Naive thymus-derived CD4-positive, alpha-beta T cell (primary cell): ENCODE results near the gene DCTD. TPM values are rescaled to one million over a fixed set of nuclear protein-coding genes. Genes with fewer than 3 reads are reported as not detected.
"Not testable (repeated sequence)": the region's sequence is repeated elsewhere in the genome, so short reads cannot be mapped to it uniquely, and the experiment has no call there.

Experiments used
- ATAC-seq: fragments of 150-1000 bp; cut with Tn5 transposase; 2 replicates; pipeline ENCODE4 v1.10.0; 2021; ENCODE audit warnings: mild to moderate bottlenecking, moderate library complexity
- CTCF ChIA-PET: fragments of 350-600 bp; sonication (Branson Sonifier 250); formaldehyde crosslinking; loops from one replicate; lab custom pipeline; 2021; ENCODE audit warnings: antibody characterized with exemption; lab: Charles Lee
- POLR2A ChIA-PET: fragments of 350-600 bp; sonication (Branson Sonifier 250); formaldehyde crosslinking; loops from one replicate; lab custom pipeline; 2021; ENCODE audit warnings: antibody characterized with exemption, inconsistent platforms; lab: Charles Lee
- DNase-seq, 9 donors: peaks; one replicate each; pipeline versions ENCODE4 v3.0.0 to v3.0.0-alpha.2; 2020 to 2022; ENCODE audit warnings: mixed read lengths in 1 of 9
- H3K27ac ChIP-seq: one replicate; pipeline ENCODE4 v1.7.0; 2013; ENCODE audit warnings: mild to moderate bottlenecking, low read depth, low read length, moderate library complexity
- H3K27me3 ChIP-seq, 2 donors: one replicate each; pipeline ENCODE4 v1.7.0; 2013; ENCODE audit warnings: low read length in 2 of 2, mild to moderate bottlenecking in 2 of 2, moderate library complexity in 2 of 2; ENCODE audit not compliant: control insufficient read depth in 2 of 2, insufficient read depth in 2 of 2
- H3K36me3 ChIP-seq, 3 experiments: 1 replicate in 2 of 3; 2 replicates in 1 of 3; pipeline ENCODE4 v1.7.0; 2013; ENCODE audit warnings: low read length in 3 of 3, mild to moderate bottlenecking in 3 of 3, moderate library complexity in 1 of 3; ENCODE audit not compliant: insufficient read depth in 3 of 3, control insufficient read depth in 2 of 3
- H3K4me1 ChIP-seq, 2 donors: one replicate each; pipeline ENCODE4 v1.7.0; 2013; ENCODE audit warnings: low read length in 2 of 2, mild to moderate bottlenecking in 2 of 2, moderate library complexity in 1 of 2; ENCODE audit not compliant: control insufficient read depth in 2 of 2, insufficient read depth in 2 of 2
- H3K4me3 ChIP-seq: 2 replicates; pipeline ENCODE4 v1.7.0; 2013; ENCODE audit warnings: mild to moderate bottlenecking, low read length
- H3K9me3 ChIP-seq, 3 experiments: 1 replicate in 2 of 3; 2 replicates in 1 of 3; pipeline ENCODE4 v1.7.0; 2013; ENCODE audit warnings: low read length in 3 of 3; ENCODE audit not compliant: control insufficient read depth in 2 of 3
- H3K27ac Mint-ChIP-seq, 9 donors: one replicate each; pipeline ENCODE4 v1.8.0; 2020 to 2022; ENCODE audit warnings: mixed read lengths in 9 of 9, mild to moderate bottlenecking in 8 of 9, moderate library complexity in 5 of 9, inconsistent platforms in 2 of 9
- H3K27me3 Mint-ChIP-seq, 5 donors: one replicate each; pipeline ENCODE4 v1.8.0; 2021 to 2022; ENCODE audit warnings: mixed read lengths in 5 of 5, mild to moderate bottlenecking in 1 of 5
- H3K36me3 Mint-ChIP-seq, 5 donors: one replicate each; pipeline ENCODE4 v1.8.0; 2020 to 2022; ENCODE audit warnings: mixed read lengths in 5 of 5, mild to moderate bottlenecking in 3 of 5, inconsistent platforms in 1 of 5
- H3K4me1 Mint-ChIP-seq, 7 donors: one replicate each; pipeline ENCODE4 v1.8.0; 2020 to 2022; ENCODE audit warnings: mixed read lengths in 7 of 7, mild to moderate bottlenecking in 3 of 7, inconsistent platforms in 1 of 7
- H3K4me3 Mint-ChIP-seq, 10 donors: one replicate each; pipeline ENCODE4 v1.8.0; 2020 to 2022; ENCODE audit warnings: mild to moderate bottlenecking in 10 of 10, mixed read lengths in 10 of 10, moderate library complexity in 6 of 10, inconsistent platforms in 2 of 10
- H3K9me3 Mint-ChIP-seq, 11 donors: one replicate each; pipeline ENCODE4 v1.8.0; 2020 to 2022; ENCODE audit warnings: mixed read lengths in 11 of 11, mild to moderate bottlenecking in 4 of 11, inconsistent platforms in 1 of 11, moderate library complexity in 1 of 11
- intact Hi-C, 2 donors: fragments of 100-400 bp; cut with micrococcal nuclease; formaldehyde crosslinking; loops; one replicate each; pipeline ENCODE4 v1.15.1; 2023
- polyA plus RNA-seq, 2 donors: library from polyadenylated mRNA; unstranded; fragments of 300-500 nt; fragmentation: Illumina TruSeq; gene quantifications; one replicate each; pipeline ENCODE4 v1.2.3, GENCODE V29; 2021
- total RNA-seq, 6 experiments: library from RNA in 5 of 6; stranded (reverse) in 5 of 6; gene quantifications; 1 replicate in 5 of 6; 2 replicates in 1 of 6; pipeline ENCODE4 v1.2.3 and lab custom pipeline; 2021 to 2026

The DCTD gene
- total and polyA plus RNA-seq, 7 experiments from 2014 or later, result 61.4 to 84.7 (median 70.6) TPM

GRCh38 chr4:182900021-182900420 is 17.2 kb downstream of the DCTD start:
- H3K4me1 ChIP-seq, H3K27me3 Mint-ChIP-seq, H3K9me3 Mint-ChIP-seq, CTCF ChIA-PET, H3K4me1 Mint-ChIP-seq, DNase-seq, ATAC-seq, H3K4me3 ChIP-seq, H3K27me3 ChIP-seq, H3K9me3 ChIP-seq, H3K27ac ChIP-seq, H3K4me3 Mint-ChIP-seq, intact Hi-C loops: not testable (repeated sequence)
- peaks cover 0 to 68% (median 16%) of the 10 kb centered on the region in 3 experiments for H3K36me3 ChIP-seq
- H3K36me3 Mint-ChIP-seq, result peaks cover 2 to 61% (median 35%) of the 10 kb centered on the region in 5 donors
- POLR2A ChIA-PET, result interaction anchor here (0.7 kb wide), 1 partner anchor 19 kb away, joined by 4 read pairs; no protein-coding TSS in a partner anchor
- H3K27ac Mint-ChIP-seq, result peak overlapping the region in 1 of 9 donors; percentile 12

DNA sequence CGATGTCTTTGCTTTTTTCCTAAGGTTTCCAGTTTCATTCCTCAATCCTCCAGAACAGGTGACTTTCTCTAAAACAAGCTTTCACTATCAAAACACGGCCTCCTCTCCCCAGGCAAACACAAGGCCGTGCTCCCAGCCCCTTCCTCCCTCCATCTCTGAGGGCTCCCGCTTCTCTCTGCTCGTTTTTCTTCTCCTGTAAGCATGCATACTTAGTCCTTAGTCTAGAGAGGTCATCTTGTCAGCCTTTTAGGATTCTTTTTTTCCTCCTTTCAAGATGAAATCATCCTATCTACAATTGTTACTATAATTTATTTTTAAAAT is 18.7 kb downstream of the DCTD start:
- H3K9me3 ChIP-seq, result no peaks in the 10 kb centered on the region
- Mint-ChIP-seq H3K4me3 (no peak overlapping the region), H3K4me1 (peaks cover 0 to 4% (median 0%) of the 10 kb centered on the region in 7 donors), H3K36me3 (peaks cover 2 to 64% (median 37%) of the 10 kb centered on the region in 5 donors), H3K27ac (peak overlapping the region in 2 of 9 donors; percentile 31 to 45), H3K9me3 (no peaks in the 10 kb centered on the region), H3K27me3 (no peaks in the 10 kb centered on the region)
- intact Hi-C loops, result no loop called here
- H3K4me3 ChIP-seq, result no peak overlapping the region
- H3K27ac ChIP-seq, result no peak overlapping the region
- ChIA-PET CTCF (no interaction called here), POLR2A (interaction anchor here (0.7 kb wide), 1 partner anchor 9 kb away, joined by 5 read pairs; no protein-coding TSS in a partner anchor)
- H3K27me3 ChIP-seq, result no peaks in the 10 kb centered on the region
- no peaks in the 10 kb centered on the region for H3K4me1 ChIP-seq
- no peak for ATAC-seq
- peaks cover 0 to 73% (median 10%) of the 10 kb centered on the region in 3 experiments for H3K36me3 ChIP-seq
- no peak for DNase-seq

DNA sequence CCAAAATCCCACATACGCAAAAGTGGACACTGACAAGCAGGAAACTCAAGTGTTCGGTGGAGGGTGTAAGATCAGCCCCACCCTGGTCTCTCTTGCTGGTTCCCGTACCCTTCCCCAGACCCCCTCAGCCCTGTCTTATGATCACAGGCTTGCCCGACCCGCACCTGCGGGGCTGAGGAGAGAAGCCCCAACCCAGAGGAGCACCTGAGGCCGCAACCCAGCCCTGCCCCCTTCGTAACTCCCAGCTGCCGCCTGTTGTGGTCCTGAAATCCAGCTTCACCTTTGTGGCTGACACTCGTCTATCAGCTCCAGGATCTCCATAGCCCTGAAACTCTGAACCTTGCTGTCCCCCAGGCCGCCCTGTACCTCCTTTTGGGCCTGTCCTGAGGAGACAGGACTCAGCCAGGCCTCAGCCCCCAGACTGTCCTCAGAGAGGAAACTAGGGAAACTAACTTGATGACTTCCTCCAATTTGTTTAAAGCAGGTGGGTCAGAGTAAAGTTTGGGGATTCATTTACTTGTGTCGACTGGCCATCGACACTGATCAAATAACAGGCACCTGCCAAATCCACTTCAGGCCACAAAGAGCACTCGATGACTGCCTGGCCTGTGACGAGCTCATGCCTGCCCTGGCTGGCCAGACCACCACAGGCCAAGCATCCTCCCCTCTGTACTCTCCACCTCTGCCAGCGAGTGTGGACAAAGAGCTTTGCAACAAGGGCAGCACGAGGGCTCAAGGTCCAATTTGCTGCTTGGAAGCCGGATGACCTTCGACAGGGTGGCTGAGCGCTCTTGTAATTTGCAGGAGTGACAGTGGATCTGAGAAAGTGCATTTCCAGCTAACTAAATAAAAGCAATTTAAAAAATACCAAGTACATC is 19.3 kb downstream of the DCTD start:
- no peak overlapping the region for H3K27ac Mint-ChIP-seq
- no peaks in the 10 kb centered on the region for H3K4me1 ChIP-seq
- ChIA-PET POLR2A (no interaction called here), CTCF (no interaction called here)
- peaks cover 0 to 4% (median 0%) of the 10 kb centered on the region in 7 donors for H3K4me1 Mint-ChIP-seq
- no peaks in the 10 kb centered on the region for H3K9me3 Mint-ChIP-seq
- ATAC-seq (no peak), DNase-seq (no peak)
- no peak overlapping the region for H3K4me3 ChIP-seq
- no peak overlapping the region for H3K27ac ChIP-seq
- H3K27me3 Mint-ChIP-seq, result no peaks in the 10 kb centered on the region
- H3K36me3 Mint-ChIP-seq, result peaks cover 3 to 64% (median 37%) of the 10 kb centered on the region in 5 donors
- intact Hi-C loops, result no loop called here
- no peaks in the 10 kb centered on the region for H3K9me3 ChIP-seq
- H3K4me3 Mint-ChIP-seq, result no peak overlapping the region
- no peaks in the 10 kb centered on the region for H3K27me3 ChIP-seq
- H3K36me3 ChIP-seq, result peaks cover 0 to 73% (median 11%) of the 10 kb centered on the region in 3 experiments

DNA sequence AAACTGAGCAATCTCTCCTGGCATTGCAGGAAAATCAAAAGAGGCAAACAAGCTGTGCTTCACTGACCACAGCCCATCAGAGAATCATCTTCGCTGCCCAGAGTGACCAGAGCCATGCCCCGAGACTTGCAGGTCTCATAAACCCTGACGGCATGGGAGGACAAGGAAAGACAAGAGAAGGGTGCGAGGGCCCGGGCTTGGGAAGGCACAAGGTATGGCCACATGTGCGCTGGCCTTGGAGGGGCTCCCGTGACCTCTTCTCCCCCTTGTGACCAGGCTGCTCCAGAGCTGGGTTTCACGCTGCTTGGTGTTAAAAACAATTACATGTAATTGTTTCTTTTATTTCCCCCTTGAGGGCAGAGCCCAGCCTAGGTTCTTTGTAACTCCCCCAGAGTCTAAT is 20.8 kb downstream of the DCTD start:
- H3K27ac Mint-ChIP-seq, result no peak overlapping the region
- CTCF ChIA-PET, result no interaction called here

DNA sequence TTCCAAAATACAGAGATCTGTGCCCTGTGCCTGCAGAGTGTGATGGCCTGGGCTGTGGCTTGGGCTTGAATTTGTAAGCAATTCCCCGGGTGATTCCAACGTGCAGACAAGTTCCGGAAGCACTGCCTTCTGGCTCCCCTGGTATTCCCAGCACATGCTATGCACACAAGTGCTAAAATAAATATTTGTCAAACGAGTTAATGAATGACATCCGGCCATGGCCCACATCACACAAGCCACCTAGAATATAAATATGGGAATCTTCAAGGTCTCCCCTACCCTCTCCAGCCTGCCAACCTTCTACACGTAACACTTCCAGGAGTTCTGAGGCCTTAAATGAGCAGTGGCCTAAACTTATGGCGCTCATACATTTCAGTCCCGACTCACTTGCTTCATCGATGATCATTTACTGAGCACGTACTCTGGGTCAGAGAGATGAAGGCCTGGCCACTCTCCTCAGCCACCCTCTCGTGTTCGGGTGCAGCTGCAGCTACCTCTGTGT is 21.3 kb downstream of the DCTD start:
- Mint-ChIP-seq H3K4me3 (no peak overlapping the region), H3K27ac (peak overlapping the region in 2 of 9 donors; percentile 42 to 56), H3K4me1 (peaks cover 0 to 4% (median 0%) of the 10 kb centered on the region in 7 donors), H3K9me3 (no peaks in the 10 kb centered on the region), H3K36me3 (peaks cover 11 to 76% (median 49%) of the 10 kb centered on the region in 5 donors), H3K27me3 (no peaks in the 10 kb centered on the region)
- intact Hi-C loops, result no loop called here
- ChIA-PET CTCF (no interaction called here), POLR2A (no interaction called here)
- ATAC-seq (no peak), DNase-seq (no peak)
- H3K27me3 ChIP-seq, result no peaks in the 10 kb centered on the region
- H3K4me3 ChIP-seq, result no peak overlapping the region
- no peak overlapping the region for H3K27ac ChIP-seq
- H3K36me3 ChIP-seq, result peaks cover 7 to 76% (median 22%) of the 10 kb centered on the region in 3 experiments
- no peaks in the 10 kb centered on the region for H3K9me3 ChIP-seq
- no peaks in the 10 kb centered on the region for H3K4me1 ChIP-seq

More for the DNA sequence above, 20.8 kb downstream of the DCTD start:
- peaks cover 1 to 70% (median 20%) of the 10 kb centered on the region in 3 experiments for H3K36me3 ChIP-seq
- no peak overlapping the region for H3K4me3 ChIP-seq
- H3K36me3 Mint-ChIP-seq, result peaks cover 7 to 73% (median 43%) of the 10 kb centered on the region in 5 donors
- no peaks in the 10 kb centered on the region for H3K9me3 ChIP-seq
- intact Hi-C loops, result no loop called here
- H3K27me3 Mint-ChIP-seq, result no peaks in the 10 kb centered on the region
- no peaks in the 10 kb centered on the region for H3K9me3 Mint-ChIP-seq
- H3K27me3 ChIP-seq, result no peaks in the 10 kb centered on the region
- H3K4me1 Mint-ChIP-seq, result peaks cover 0 to 4% (median 0%) of the 10 kb centered on the region in 7 donors
- H3K27ac ChIP-seq, result no peak overlapping the region
- ATAC-seq (no peak), DNase-seq (no peak)
- POLR2A ChIA-PET, result no interaction called here
- no peaks in the 10 kb centered on the region for H3K4me1 ChIP-seq
- no peak overlapping the region for H3K4me3 Mint-ChIP-seq

- Histone ChIP-seq H3K4me3 (no peak overlapping the region), H3K9me3 (no peaks in the 10 kb centered on the region), H3K27me3 (no peaks in the 10 kb centered on the region), H3K36me3 (peaks cover 7 to 84% (median 22%) of the 10 kb centered on the region in 3 experiments), H3K4me1 (no peaks in the 10 kb centered on the region), H3K27ac (no peak overlapping the region)
- Mint-ChIP-seq H3K9me3 (no peaks in the 10 kb centered on the region), H3K4me3 (no peak overlapping the region), H3K27me3 (no peaks in the 10 kb centered on the region), H3K36me3 (peaks cover 15 to 79% (median 58%) of the 10 kb centered on the region in 5 donors), H3K27ac (no peak overlapping the region), H3K4me1 (peaks cover 0 to 4% (median 0%) of the 10 kb centered on the region in 7 donors)
- ChIA-PET CTCF (no interaction called here), POLR2A (no interaction called here)
- no peak for DNase-seq
- intact Hi-C loops, result no loop called here
- no peak for ATAC-seq
Measured at GRCh38 chr4:182894681-182895275, 22.4 kb downstream of the DCTD start.
